OCI-LY3 (cell line): Measurements from ENCODE around the gene ADAM11.

Experiments
- EZH2phosphoT487 ChIP-seq: fragments of 200-600 bp; shearing (Covaris generic); IDR thresholded peaks from 2 replicates; pipeline ENCODE4 v1.6.1; 2018; ENCODE audit warnings: antibody characterized with exemption, mixed run types, low read depth
- TF ChIP-seq, protein P1 (sequence below): fragments of 200-600, 300-600 bp; sonication (generic); IDR thresholded peaks from 2 replicates; pipeline ENCODE4 v1.5.1; 2014; ENCODE audit warnings: antibody characterized with exemption, low read length, low read depth

- TF ChIP-seq, protein P1, sequence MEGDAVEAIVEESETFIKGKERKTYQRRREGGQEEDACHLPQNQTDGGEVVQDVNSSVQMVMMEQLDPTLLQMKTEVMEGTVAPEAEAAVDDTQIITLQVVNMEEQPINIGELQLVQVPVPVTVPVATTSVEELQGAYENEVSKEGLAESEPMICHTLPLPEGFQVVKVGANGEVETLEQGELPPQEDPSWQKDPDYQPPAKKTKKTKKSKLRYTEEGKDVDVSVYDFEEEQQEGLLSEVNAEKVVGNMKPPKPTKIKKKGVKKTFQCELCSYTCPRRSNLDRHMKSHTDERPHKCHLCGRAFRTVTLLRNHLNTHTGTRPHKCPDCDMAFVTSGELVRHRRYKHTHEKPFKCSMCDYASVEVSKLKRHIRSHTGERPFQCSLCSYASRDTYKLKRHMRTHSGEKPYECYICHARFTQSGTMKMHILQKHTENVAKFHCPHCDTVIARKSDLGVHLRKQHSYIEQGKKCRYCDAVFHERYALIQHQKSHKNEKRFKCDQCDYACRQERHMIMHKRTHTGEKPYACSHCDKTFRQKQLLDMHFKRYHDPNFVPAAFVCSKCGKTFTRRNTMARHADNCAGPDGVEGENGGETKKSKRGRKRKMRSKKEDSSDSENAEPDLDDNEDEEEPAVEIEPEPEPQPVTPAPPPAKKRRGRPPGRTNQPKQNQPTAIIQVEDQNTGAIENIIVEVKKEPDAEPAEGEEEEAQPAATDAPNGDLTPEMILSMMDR: no peak
- TF ChIP-seq EZH2phosphoT487: no peak
Measured at GRCh38 chr17:44754276-44754675, 4.5 kb upstream of the ADAM11 start.
